Osteoblast (primary cell): ENCODE results near the gene LRRC4B. TPM values are rescaled to one million over a fixed set of nuclear protein-coding genes. Genes with fewer than 3 reads are reported as not detected.

Experiments
- DNase-seq: peaks from one replicate; pipeline ENCODE4 v3.0.0; 2011; ENCODE audit warnings: low spot score, mixed read lengths; ENCODE audit not compliant: insufficient read length; ENCODE audit errors: missing footprints
- H2AFZ ChIP-seq: 2 replicates; pipeline ENCODE4 v1.6.0; 2011; ENCODE audit warnings: mild to moderate bottlenecking, low read length
- H3K27ac ChIP-seq: 2 replicates; pipeline ENCODE4 v1.5.1; 2011; ENCODE audit warnings: mild to moderate bottlenecking, low read depth, low read length, moderate library complexity
- H3K27me3 ChIP-seq: 2 replicates; pipeline ENCODE4 v1.6.0; 2012; ENCODE audit warnings: mild to moderate bottlenecking, control low read depth, inconsistent platforms, low read length, moderate library complexity; ENCODE audit not compliant: insufficient read depth
- H3K36me3 ChIP-seq: 2 replicates; pipeline ENCODE4 v1.5.1; 2011; ENCODE audit warnings: mild to moderate bottlenecking, low read length, control low read depth, moderate library complexity; ENCODE audit not compliant: insufficient read depth
- H3K4me1 ChIP-seq: 2 replicates; pipeline ENCODE4 v1.5.1; 2011; ENCODE audit warnings: mild to moderate bottlenecking, low read length, control low read depth, moderate library complexity; ENCODE audit not compliant: insufficient read depth
- H3K4me2 ChIP-seq: 2 replicates; pipeline ENCODE4 v1.6.0; 2011; ENCODE audit warnings: mild to moderate bottlenecking, low read length; ENCODE audit not compliant: insufficient read depth
- H3K4me3 ChIP-seq: fragments of 200-600 bp; sonication (generic); 3 replicates; pipeline ENCODE4 v1.5.1; 2012; ENCODE audit warnings: mild to moderate bottlenecking, low read length, inconsistent platforms; ENCODE audit not compliant: insufficient read depth
- H3K79me2 ChIP-seq: 2 replicates; pipeline ENCODE4 v1.6.0; 2012; ENCODE audit warnings: mild to moderate bottlenecking, low read length, control low read depth, inconsistent platforms; ENCODE audit not compliant: insufficient read depth
- H3K9me3 ChIP-seq: 2 replicates; pipeline ENCODE4 v1.5.1; 2011; ENCODE audit warnings: low read depth, low read length, control low read depth
- H4K20me1 ChIP-seq: 2 replicates; pipeline ENCODE4 v1.6.0; 2012; ENCODE audit warnings: mild to moderate bottlenecking, low read length, control low read depth; ENCODE audit not compliant: insufficient read depth
- total RNA-seq: library from RNA; depleted of rRNA; stranded (reverse); fragments of >200 nt; gene quantifications from 2 replicates; pipeline ENCODE4 v1.2.3, GENCODE V29; 2012
- TF ChIP-seq, protein P1 (sequence below): IDR thresholded peaks from 2 replicates; pipeline ENCODE4 v1.5.1; 2011; ENCODE audit warnings: mild to moderate bottlenecking, low read depth, low read length, moderate library complexity; ENCODE audit errors: extremely low read depth

The LRRC4B gene
- total RNA-seq, 1 donor, result not detected

DNA sequence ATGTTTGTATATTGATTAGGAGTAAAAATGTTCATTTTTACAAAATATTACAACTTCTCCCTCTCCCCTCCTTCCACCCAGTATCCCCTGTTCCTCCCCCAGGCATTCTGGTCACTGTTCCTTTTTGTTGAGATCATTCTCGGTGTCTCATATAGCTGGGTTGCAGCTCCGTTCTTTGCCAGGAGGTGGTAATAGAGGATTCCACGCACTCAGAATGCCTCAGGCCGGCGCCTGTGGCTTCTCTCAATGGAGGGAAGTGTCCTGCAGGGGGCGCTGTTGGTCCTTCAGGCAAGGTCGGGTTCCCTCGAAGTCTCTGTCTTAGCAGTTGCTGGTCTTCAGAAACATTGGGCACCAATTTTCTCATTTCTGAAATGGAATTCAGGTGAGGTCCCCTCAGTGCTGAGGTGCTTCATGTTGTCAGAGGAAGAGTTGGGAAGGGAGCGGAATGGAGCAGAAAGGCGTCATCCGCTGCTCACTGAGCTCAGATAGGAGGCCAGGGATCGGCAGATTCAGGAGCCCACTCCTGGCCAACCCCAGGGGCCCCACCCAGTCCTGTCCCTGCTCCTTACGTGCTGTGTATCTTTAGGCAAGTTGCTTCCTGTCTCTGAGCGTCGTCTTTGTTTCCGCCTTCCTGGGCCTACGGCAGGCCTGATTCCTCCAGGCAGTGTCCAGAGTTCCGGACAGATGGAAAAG, 81.3 kb downstream of the LRRC4B start:
- H3K36me3 ChIP-seq, result no peaks in the 10 kb centered on the region
- no peak for DNase-seq
- H3K4me2 ChIP-seq, result no peak overlapping the region
- H3K4me1 ChIP-seq, result no peaks in the 10 kb centered on the region
- TF ChIP-seq, protein P1, sequence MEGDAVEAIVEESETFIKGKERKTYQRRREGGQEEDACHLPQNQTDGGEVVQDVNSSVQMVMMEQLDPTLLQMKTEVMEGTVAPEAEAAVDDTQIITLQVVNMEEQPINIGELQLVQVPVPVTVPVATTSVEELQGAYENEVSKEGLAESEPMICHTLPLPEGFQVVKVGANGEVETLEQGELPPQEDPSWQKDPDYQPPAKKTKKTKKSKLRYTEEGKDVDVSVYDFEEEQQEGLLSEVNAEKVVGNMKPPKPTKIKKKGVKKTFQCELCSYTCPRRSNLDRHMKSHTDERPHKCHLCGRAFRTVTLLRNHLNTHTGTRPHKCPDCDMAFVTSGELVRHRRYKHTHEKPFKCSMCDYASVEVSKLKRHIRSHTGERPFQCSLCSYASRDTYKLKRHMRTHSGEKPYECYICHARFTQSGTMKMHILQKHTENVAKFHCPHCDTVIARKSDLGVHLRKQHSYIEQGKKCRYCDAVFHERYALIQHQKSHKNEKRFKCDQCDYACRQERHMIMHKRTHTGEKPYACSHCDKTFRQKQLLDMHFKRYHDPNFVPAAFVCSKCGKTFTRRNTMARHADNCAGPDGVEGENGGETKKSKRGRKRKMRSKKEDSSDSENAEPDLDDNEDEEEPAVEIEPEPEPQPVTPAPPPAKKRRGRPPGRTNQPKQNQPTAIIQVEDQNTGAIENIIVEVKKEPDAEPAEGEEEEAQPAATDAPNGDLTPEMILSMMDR, result peak; percentile 50
- H2AFZ ChIP-seq, result no peak overlapping the region
- no peaks in the 10 kb centered on the region for H3K9me3 ChIP-seq
- H3K79me2 ChIP-seq, result no peaks in the 10 kb centered on the region
- H3K27ac ChIP-seq, result no peak overlapping the region
- H4K20me1 ChIP-seq, result peaks cover 9% of the 10 kb centered on the region
- no peak overlapping the region for H3K4me3 ChIP-seq
- H3K27me3 ChIP-seq, result peaks cover 25% of the 10 kb centered on the region

DNA sequence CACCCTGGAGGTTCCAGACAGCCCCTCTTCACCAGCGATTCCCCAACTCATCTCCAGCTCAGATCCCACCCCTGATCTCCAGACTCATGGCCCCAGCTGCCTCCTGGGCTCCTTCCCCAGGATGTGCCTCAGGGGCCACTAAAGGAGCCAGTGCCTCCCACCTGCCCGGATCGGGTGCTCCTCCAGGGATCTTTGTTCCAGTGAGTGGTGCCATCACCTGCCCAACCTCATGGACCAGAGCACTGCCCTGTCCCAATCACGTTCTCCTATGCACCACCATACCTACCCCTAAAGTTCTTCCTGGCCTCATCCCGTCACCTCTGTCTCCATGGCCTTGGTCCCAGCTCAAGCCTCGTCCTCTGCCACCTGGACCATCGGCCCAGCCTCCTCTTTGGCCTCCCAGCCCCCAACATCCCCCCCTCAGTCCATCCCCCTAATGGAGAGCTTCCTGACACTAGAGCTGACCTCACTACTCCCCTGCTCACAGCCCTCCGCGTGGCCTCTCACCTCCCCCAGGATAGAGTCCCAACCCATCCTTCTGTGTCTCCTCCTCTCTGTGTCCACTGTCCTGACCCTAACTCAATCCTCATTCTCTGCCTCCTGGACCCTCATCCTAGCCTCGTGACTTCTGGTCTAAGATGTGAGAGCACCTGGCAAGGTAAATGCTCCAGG, 82.8 kb downstream of the LRRC4B start:
- H3K4me1 ChIP-seq, result no peaks in the 10 kb centered on the region
- peaks cover 15% of the 10 kb centered on the region for H3K27me3 ChIP-seq
- no peaks in the 10 kb centered on the region for H3K36me3 ChIP-seq
- DNase-seq, result no peak
- H3K9me3 ChIP-seq, result no peaks in the 10 kb centered on the region
- H3K27ac ChIP-seq, result no peak overlapping the region
- H4K20me1 ChIP-seq, result peaks cover 9% of the 10 kb centered on the region
- H2AFZ ChIP-seq, result no peak overlapping the region
- no peaks in the 10 kb centered on the region for H3K79me2 ChIP-seq
- no peak overlapping the region for H3K4me3 ChIP-seq
- TF ChIP-seq, protein P1, result no peak
- no peak overlapping the region for H3K4me2 ChIP-seq

DNA sequence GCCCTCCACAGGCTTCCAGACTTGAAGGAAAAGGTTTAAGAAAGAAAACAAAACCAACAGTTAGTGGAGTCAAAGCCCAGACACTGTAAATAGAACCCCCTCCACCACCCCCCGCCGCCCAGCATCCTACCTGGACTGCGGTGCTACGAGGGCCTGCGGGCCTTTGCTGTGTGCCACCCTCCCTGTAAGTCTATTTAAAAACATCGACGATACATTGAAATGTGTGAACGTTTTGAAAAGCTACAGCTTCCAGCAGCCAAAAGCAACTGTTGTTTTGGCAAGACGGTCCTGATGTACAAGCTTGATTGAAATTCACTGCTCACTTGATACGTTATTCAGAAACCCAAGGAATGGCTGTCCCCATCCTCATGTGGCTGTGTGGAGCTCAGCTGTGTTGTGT, 85.3 kb downstream of the LRRC4B start:
- TF ChIP-seq, protein P1, result no peak
- Histone ChIP-seq H3K27me3 (peaks cover 12% of the 10 kb centered on the region), H3K36me3 (peaks cover 9% of the 10 kb centered on the region), H3K79me2 (peaks cover 15% of the 10 kb centered on the region), H4K20me1 (peaks cover 26% of the 10 kb centered on the region), H3K27ac (no peak overlapping the region), H3K4me2 (no peak overlapping the region), H3K4me3 (no peak overlapping the region), H2AFZ (no peak overlapping the region), H3K9me3 (no peaks in the 10 kb centered on the region), H3K4me1 (no peaks in the 10 kb centered on the region)
- DNase-seq, result no peak

DNA sequence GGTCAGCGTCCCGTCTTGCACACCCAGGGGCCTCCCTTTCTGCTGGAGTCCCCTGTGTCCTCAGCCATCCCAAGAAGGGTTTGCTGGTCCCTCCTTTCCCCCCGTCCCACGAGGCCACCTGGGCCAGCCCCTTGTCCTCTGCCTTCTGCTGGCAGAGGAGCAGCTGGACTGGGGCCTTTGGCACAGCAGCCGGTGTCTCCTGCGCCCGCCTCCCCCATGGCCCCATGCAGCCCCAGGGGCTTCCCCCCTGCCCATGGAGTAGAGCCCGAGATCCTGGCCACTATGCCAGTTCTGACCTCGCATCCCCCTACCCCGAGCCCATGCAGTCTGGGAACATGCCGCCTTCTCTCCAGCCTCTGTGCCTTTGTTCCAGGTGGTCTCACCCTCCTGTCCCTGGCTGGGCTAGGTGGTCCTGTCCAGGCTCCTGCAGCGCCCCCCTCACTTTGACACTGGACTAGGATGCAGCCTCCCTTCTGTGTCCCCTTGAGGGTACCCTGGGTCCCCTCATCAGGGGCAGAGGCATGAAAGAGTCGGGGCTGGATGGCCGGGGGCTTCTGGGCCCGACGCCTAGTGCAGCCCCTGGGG, 85.9 kb downstream of the LRRC4B start:
- Histone ChIP-seq H4K20me1 (peaks cover 28% of the 10 kb centered on the region), H3K27ac (no peak overlapping the region), H3K36me3 (peaks cover 10% of the 10 kb centered on the region), H3K4me2 (no peak overlapping the region), H3K4me1 (peaks cover 3% of the 10 kb centered on the region), H3K4me3 (no peak overlapping the region), H3K27me3 (peaks cover 8% of the 10 kb centered on the region), H3K9me3 (no peaks in the 10 kb centered on the region), H2AFZ (no peak overlapping the region), H3K79me2 (peaks cover 21% of the 10 kb centered on the region)
- TF ChIP-seq, protein P1, result no peak
- no peak for DNase-seq
